Ovary (tissue), 3 donors: ENCODE measurements around the gene EYA2.

Source experiments
- CTCF ChIP-seq, 3 donors: fragments of 450-650 bp in 2 of 3; fragments of 200-600 bp in 1 of 3; IDR thresholded peaks; one replicate each; pipeline versions ENCODE4 v1.5.1 to v1.8.0; 2016 to 2022; ENCODE audit warnings: antibody characterized with exemption in 3 of 3, mild to moderate bottlenecking in 1 of 3
- EP300 ChIP-seq: sonication (generic); formaldehyde crosslinking; IDR thresholded peaks from one replicate; pipeline ENCODE4 v1.6.1; 2017; ENCODE audit warnings: antibody characterized with exemption
- POLR2A ChIP-seq: fragments of 450-650 bp; IDR thresholded peaks from one replicate; pipeline ENCODE4 v1.6.1; 2017; ENCODE audit warnings: antibody characterized with exemption, mild to moderate bottlenecking, moderate library complexity
- donor health status: DM: no; HTN: no; CAD: no.

GRCh38 chr20:46903937-46904336 lies 9.3 kb downstream of the EYA2 start:
- no peak for TF ChIP-seq POLR2A
- no peak for TF ChIP-seq EP300
- no peak for TF ChIP-seq CTCF (IDR thresholded peaks at IDR 0.05)
